Transverse colon (tissue), 4 donors: ENCODE measurements around the gene RUNX3. TPM values are rescaled to one million over a fixed set of nuclear protein-coding genes. Genes with fewer than 3 reads are reported as not detected.

Experiments
- small RNA-seq, 4 donors: library from RNA; depleted of rRNA; stranded (forward); fragments of <200 nt; gene quantifications; one replicate each; pipeline ENCODE3, GENCODE V24; 2016
- total RNA-seq, 4 donors: library from RNA; depleted of rRNA; stranded (reverse); fragments of >200 nt; gene quantifications; one replicate each; pipeline ENCODE4 v1.1.0, GENCODE V29; 2016

RUNX3 gene
- total RNA-seq, 4 donors from 2014 or later: 1.5 to 4.8 (median 3.4) TPM

Small RNA genes lying within 50 kb of the gene (small RNA-seq; reads per million reads assigned to genes)
- 0 reads per million in 4 donors for gene MIR6731

Other genes starting within 250 kb of the RUNX3 start
- gene CLIC4, start 184.8 kb downstream of the RUNX3 start, total RNA-seq: 100 to 1,000 TPM in 1 of 4 donors, 10 to 100 TPM in 3; 52.4 to 107 (median 65.0) TPM